Endothelial cell of umbilical vein (primary cell): ENCODE results near the gene TPRX2. TPM values are rescaled to one million over a fixed set of nuclear protein-coding genes. Genes with fewer than 3 reads are reported as not detected.
"Not testable (repeated sequence)": the region's sequence is repeated elsewhere in the genome, so short reads cannot be mapped to it uniquely, and the experiment has no call there.

Experiments used
- BruUV-seq: library from RNA; stranded (reverse); fragments of 400-500 nt; replicated peaks from 2 replicates; lab custom pipeline; 2021; lab: Mats Ljungman, UMichigan
- CTCF ChIA-PET: fragments of 300-600, 350-600 bp; sonication (Branson Sonifier 250); formaldehyde crosslinking; loops from one replicate; lab custom pipeline; 2021; ENCODE audit warnings: antibody characterized with exemption, inconsistent platforms; lab: Charles Lee
- POLR2A ChIA-PET: fragments of 300-600, 350-600 bp; sonication (Branson Sonifier 250); formaldehyde crosslinking; loops from one replicate; lab custom pipeline; 2021; ENCODE audit warnings: antibody characterized with exemption, inconsistent platforms; lab: Charles Lee
- DNase-seq: peaks from one replicate; pipeline ENCODE4 v3.0.0-alpha.2; 2011; ENCODE audit warnings: low read depth, low spot score
- FAIRE-seq: peaks from 2 replicates; lab custom pipeline; 2011; peaks lifted over from hg19 to GRCh38; lab: Jason Lieb, UNC
- H2AFZ ChIP-seq: 2 replicates; pipeline ENCODE4 v1.6.0; 2012; ENCODE audit warnings: low read depth, low read length, control low read depth, inconsistent platforms
- H3K27ac ChIP-seq: 2 replicates; pipeline ENCODE4 v1.5.1; 2011; ENCODE audit warnings: low read depth, mild to moderate bottlenecking, control low read depth, low read length, moderate library complexity; ENCODE audit not compliant: insufficient read depth
- H3K27me3 ChIP-seq, 2 experiments: 2 replicates each; pipeline versions ENCODE4 v1.6.0 to v1.6.1; 2011; ENCODE audit warnings: low read length in 2 of 2, mixed read lengths in 1 of 2; ENCODE audit not compliant: control insufficient read depth in 2 of 2, insufficient read depth in 2 of 2
- H3K36me3 ChIP-seq, 2 experiments: 2 replicates in 1 of 2; 3 replicates in 1 of 2; pipeline ENCODE4 v1.5.1; 2011; ENCODE audit warnings: low read length in 2 of 2, mild to moderate bottlenecking in 1 of 2, moderate library complexity in 1 of 2; ENCODE audit not compliant: control insufficient read depth in 2 of 2, insufficient read depth in 2 of 2; ENCODE audit errors: extremely low read depth in 1 of 2
- H3K4me1 ChIP-seq: 3 replicates; pipeline ENCODE4 v1.5.1; 2011; ENCODE audit warnings: mild to moderate bottlenecking, low read length; ENCODE audit not compliant: control insufficient read depth, insufficient read depth; ENCODE audit errors: extremely low read depth
- H3K4me2 ChIP-seq: 2 replicates; pipeline ENCODE4 v1.6.1; 2011; ENCODE audit warnings: low read length, control low read depth, mixed read lengths; ENCODE audit not compliant: insufficient read depth
- H3K4me3 ChIP-seq, 3 experiments: fragments of 200-600 bp in 1 of 3; sonication (generic), shearing (Covaris generic) in 1 of 3; replicated peaks in 1 of 3; 2 replicates each; pipeline ENCODE4 v1.5.1; 2011 to 2016; ENCODE audit warnings: control low read depth in 3 of 3, low read length in 3 of 3, mild to moderate bottlenecking in 2 of 3, inconsistent platforms in 1 of 3, low read depth in 1 of 3, moderate library complexity in 1 of 3; ENCODE audit not compliant: insufficient read depth in 1 of 3
- H3K79me2 ChIP-seq: 2 replicates; pipeline ENCODE4 v1.6.0; 2012; ENCODE audit warnings: low read length, inconsistent platforms; ENCODE audit not compliant: control insufficient read depth, insufficient read depth
- H3K9ac ChIP-seq: replicated peaks from 2 replicates; pipeline ENCODE3; 2011; ENCODE audit warnings: low read length, control low read depth; ENCODE audit not compliant: insufficient read depth; ENCODE audit errors: extremely low read depth
- H3K9me1 ChIP-seq: replicated peaks from 3 replicates; pipeline ENCODE4 v1.6.0; 2011; ENCODE audit warnings: mild to moderate bottlenecking, low read length; ENCODE audit not compliant: control insufficient read depth, insufficient read depth; ENCODE audit errors: extremely low read depth
- H3K9me3 ChIP-seq: replicated peaks from 2 replicates; pipeline ENCODE4 v1.5.1; 2012; ENCODE audit warnings: low read length, inconsistent platforms; ENCODE audit not compliant: control insufficient read depth, insufficient read depth
- H4K20me1 ChIP-seq: replicated peaks from 2 replicates; pipeline ENCODE3; 2011; ENCODE audit warnings: mild to moderate bottlenecking, low read length; ENCODE audit not compliant: control insufficient read depth, insufficient read depth; ENCODE audit errors: extremely low read depth
- EZH2 ChIP-seq: IDR thresholded peaks from 2 replicates; pipeline ENCODE4 v1.6.1; 2012; ENCODE audit warnings: borderline replicate concordance, low read depth, mild to moderate bottlenecking, moderate library complexity, low read length, inconsistent platforms; ENCODE audit not compliant: severe bottlenecking
- FOS ChIP-seq: IDR thresholded peaks from 2 replicates; pipeline ENCODE4 v1.6.1; 2011; ENCODE audit warnings: mild to moderate bottlenecking, low read length, moderate library complexity, borderline replicate concordance; ENCODE audit not compliant: insufficient read depth
- GATA2 ChIP-seq: IDR thresholded peaks from 2 replicates; pipeline ENCODE4 v1.7.0; 2011; ENCODE audit warnings: low read depth, mild to moderate bottlenecking, moderate library complexity, mixed read lengths, low read length; ENCODE audit not compliant: insufficient read length, insufficient read depth
- JUN ChIP-seq: IDR thresholded peaks from 2 replicates; pipeline ENCODE4 v1.6.1; 2011; ENCODE audit warnings: borderline replicate concordance, low read depth; ENCODE audit not compliant: insufficient read length, insufficient read depth
- MAX ChIP-seq: IDR thresholded peaks from 2 replicates; pipeline ENCODE4 v1.6.1; 2011; ENCODE audit not compliant: insufficient read depth, insufficient read length
- MYC ChIP-seq: IDR thresholded peaks from one replicate; pipeline ENCODE4 v1.6.1; 2011; ENCODE audit warnings: mild to moderate bottlenecking, low read depth, low read length
- POLR2A ChIP-seq: IDR thresholded peaks from 2 replicates; pipeline ENCODE4 v1.6.1; 2012; ENCODE audit warnings: low read depth, mild to moderate bottlenecking, control low read depth, low read length
- POLR2AphosphoS5 ChIP-seq: IDR thresholded peaks from 2 replicates; pipeline ENCODE4 v1.6.1; 2012; ENCODE audit warnings: low read depth, mild to moderate bottlenecking, control low read depth, low read length, moderate library complexity; ENCODE audit not compliant: insufficient read depth
- dilution Hi-C: fragments of 300-500 bp; cut with MboI; formaldehyde crosslinking; loops from one replicate; pipeline ENCODE4 v1.15.0; 2019; ENCODE audit warnings: low sequenced_read_pairs; ENCODE audit not compliant: extremely low pct_ligation_motif_present
- intact Hi-C: fragments of 100-400 bp; cut with micrococcal nuclease; formaldehyde crosslinking; loops from one replicate; pipeline ENCODE4 v1.10.0; 2022
- polyA plus RNA-seq, 4 experiments: library from polyadenylated mRNA; depleted of rRNA in 3 of 4; stranded (reverse) in 3 of 4; unstranded in 1 of 4; fragments of >200 nt; gene quantifications; 2 replicates each; pipeline versions ENCODE4 v1.2.1 to v1.2.3, GENCODE V29; 2011 to 2012; ENCODE audit warnings: missing spikeins in 1 of 4
- total RNA-seq: library from RNA; stranded (reverse); gene quantifications from 2 replicates; pipeline ENCODE4 v1.2.3, GENCODE V29; 2021
- TF ChIP-seq, protein P1 (sequence below), 2 donors: IDR thresholded peaks; 1 replicate in 1 of 2; 2 replicates in 1 of 2; pipeline ENCODE4 v1.5.1; 2011; ENCODE audit warnings: low read length in 2 of 2, mild to moderate bottlenecking in 2 of 2, moderate library complexity in 2 of 2, control low read depth in 1 of 2, inconsistent platforms in 1 of 2, low read depth in 1 of 2; ENCODE audit not compliant: insufficient read depth in 1 of 2; ENCODE audit errors: extremely low read depth in 1 of 2

The TPRX2 gene
- total and polyA plus RNA-seq, 2 donors (not counting 3 experiments of a cell fraction or from before 2014, with no cell fraction given): not detected

DNA sequence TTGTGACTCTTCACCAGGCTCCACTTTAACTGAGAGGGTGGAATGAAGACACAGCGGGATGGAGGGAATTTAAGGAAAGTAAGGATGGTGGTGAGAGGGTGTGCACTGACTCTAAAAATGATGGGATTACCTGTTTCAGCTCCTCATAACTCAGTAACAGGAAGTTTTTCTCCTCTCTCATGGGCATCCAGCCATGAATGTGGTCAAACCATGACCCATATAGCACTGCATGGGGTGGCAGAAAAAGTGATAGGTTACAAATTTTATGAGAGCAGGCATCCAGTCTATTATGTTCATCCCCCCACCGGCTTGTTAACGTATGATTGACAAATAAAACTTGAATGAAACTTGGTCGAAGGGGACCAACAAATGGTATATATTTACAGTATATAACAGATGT, 19.9 kb downstream of the TPRX2 start:
- Histone ChIP-seq H2AFZ (no peak overlapping the region), H3K27me3 (peaks cover 0 to 2% of the 10 kb centered on the region in 2 experiments), H3K4me1 (no peaks in the 10 kb centered on the region), H3K36me3 (no peaks in the 10 kb centered on the region), H3K79me2 (no peaks in the 10 kb centered on the region), H3K9me3 (no peaks in the 10 kb centered on the region), H3K9me1 (no peaks in the 10 kb centered on the region), H3K9ac (no peak overlapping the region), H3K27ac (no peak overlapping the region), H4K20me1 (no peaks in the 10 kb centered on the region), H3K4me2 (no peak overlapping the region), H3K4me3 (no peak overlapping the region)
- DNase-seq (no peak), FAIRE-seq (no peak)
- intact Hi-C loops: no loop called here
- POLR2A ChIA-PET: no interaction called here
- CTCF ChIA-PET: interaction anchor here (2.5 kb wide), 1 partner anchor 10 kb away, joined by 15 read pairs; no protein-coding TSS in a partner anchor
- dilution Hi-C loops: no loop called here
- BruUV-seq: no TSS peak
- TF ChIP-seq POLR2AphosphoS5: no peak
- TF ChIP-seq MAX: no peak
- no peak for TF ChIP-seq EZH2
- TF ChIP-seq, protein P1, sequence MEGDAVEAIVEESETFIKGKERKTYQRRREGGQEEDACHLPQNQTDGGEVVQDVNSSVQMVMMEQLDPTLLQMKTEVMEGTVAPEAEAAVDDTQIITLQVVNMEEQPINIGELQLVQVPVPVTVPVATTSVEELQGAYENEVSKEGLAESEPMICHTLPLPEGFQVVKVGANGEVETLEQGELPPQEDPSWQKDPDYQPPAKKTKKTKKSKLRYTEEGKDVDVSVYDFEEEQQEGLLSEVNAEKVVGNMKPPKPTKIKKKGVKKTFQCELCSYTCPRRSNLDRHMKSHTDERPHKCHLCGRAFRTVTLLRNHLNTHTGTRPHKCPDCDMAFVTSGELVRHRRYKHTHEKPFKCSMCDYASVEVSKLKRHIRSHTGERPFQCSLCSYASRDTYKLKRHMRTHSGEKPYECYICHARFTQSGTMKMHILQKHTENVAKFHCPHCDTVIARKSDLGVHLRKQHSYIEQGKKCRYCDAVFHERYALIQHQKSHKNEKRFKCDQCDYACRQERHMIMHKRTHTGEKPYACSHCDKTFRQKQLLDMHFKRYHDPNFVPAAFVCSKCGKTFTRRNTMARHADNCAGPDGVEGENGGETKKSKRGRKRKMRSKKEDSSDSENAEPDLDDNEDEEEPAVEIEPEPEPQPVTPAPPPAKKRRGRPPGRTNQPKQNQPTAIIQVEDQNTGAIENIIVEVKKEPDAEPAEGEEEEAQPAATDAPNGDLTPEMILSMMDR (IDR thresholded peaks at IDR 0.05; ENCODE audit: extremely low read depth in 1 of 2, insufficient read depth in 1 of 2, low read depth in 1 of 2, low read length in 2 of 2): no peak
- TF ChIP-seq GATA2: no peak
- no peak for TF ChIP-seq JUN
- TF ChIP-seq POLR2A: no peak
- no peak for TF ChIP-seq FOS
- no peak for TF ChIP-seq MYC

DNA sequence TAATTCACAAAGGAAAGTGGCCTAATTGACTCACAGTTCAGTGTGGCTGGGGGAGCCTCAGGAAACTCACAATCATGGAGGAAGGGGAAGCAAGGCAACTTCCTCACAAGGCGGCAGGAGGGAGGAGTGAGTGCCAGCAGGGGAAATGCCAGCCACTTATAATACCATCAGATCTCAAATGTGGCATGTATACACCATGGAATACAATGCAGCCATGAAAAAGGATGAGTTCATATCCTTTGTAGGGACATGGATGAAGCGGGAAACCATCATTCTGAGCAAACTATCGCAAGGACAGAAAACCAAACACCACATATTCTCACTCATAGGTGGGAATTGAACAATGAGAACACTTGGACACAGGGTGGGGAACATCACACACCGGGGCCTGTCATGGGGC, 20.4 kb downstream of the TPRX2 start:
- H3K79me2 ChIP-seq, H3K9ac ChIP-seq, H3K27me3 ChIP-seq, H3K4me3 ChIP-seq, H3K4me1 ChIP-seq, BruUV-seq, intact Hi-C loops, DNase-seq, FAIRE-seq, H2AFZ ChIP-seq, H3K9me1 ChIP-seq, H3K4me2 ChIP-seq, H4K20me1 ChIP-seq, H3K36me3 ChIP-seq, H3K9me3 ChIP-seq, dilution Hi-C loops, H3K27ac ChIP-seq, POLR2A ChIA-PET: not testable (repeated sequence)
- CTCF ChIA-PET: interaction anchor here (1.2 kb wide), 1 partner anchor 10 kb away, joined by 9 read pairs; no protein-coding TSS in a partner anchor
